ENCODE data around the gene MXRA7. TPM values are rescaled to one million over a fixed set of nuclear protein-coding genes. Genes with fewer than 3 reads are reported as not detected.

The MXRA7 gene
- total and polyA plus RNA-seq, 2 donors (not counting 1 experiment from before 2014, with no cell fraction given): 5.5 to 16.1 TPM

DNA sequence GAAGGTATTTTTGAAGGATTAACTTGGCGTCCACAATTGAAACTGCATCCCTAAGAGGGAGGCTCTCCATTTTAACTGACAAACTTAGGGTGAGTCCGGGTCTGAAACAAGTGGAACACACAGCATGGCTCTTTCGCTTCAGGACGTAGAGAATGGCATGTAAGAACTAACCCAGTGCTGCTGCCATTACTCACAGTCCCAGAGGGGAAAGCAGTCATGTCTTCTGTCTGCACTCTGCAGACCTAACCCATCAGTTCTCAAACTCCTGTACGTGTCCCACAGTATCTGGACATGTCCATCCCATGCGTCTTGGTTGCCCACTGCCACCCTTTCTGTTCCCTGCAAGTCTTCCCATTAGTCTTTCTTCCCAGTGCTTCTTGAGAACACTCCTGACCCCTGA is 67.8 kb downstream of the MXRA7 start:
- ChIA-PET CTCF (no interaction called here), POLR2A (no interaction called here)
- Histone ChIP-seq H3K4me2 (replicated peaks; ENCODE audit: low read depth, low read length, poor library complexity, severe bottlenecking) (no peak overlapping the region), H3K9me3 (ENCODE audit: control extremely low read depth in 1 of 3, control insufficient read depth in 2 of 3, insufficient read depth in 1 of 3, low read length in 2 of 3) (peaks cover 4 to 16% (median 5%) of the 10 kb centered on the region in 3 donors), H3K9ac (ENCODE audit: low read length) (no peak overlapping the region), H3K27me3 (replicated peaks in 1 of 4; ENCODE audit: control extremely low read depth in 1 of 4, control insufficient read depth in 3 of 4, insufficient read depth in 4 of 4, low read length in 3 of 4) (peaks cover 0 to 16% (median 6%) of the 10 kb centered on the region in 4 experiments), H4K20me1 (ENCODE audit: control insufficient read depth, insufficient read depth, low read length, poor library complexity, severe bottlenecking) (no peaks in the 10 kb centered on the region), H3K36me3 (replicated peaks in 1 of 2; ENCODE audit: control extremely low read depth in 1 of 2, control insufficient read depth in 1 of 2, extremely low read depth in 1 of 2, insufficient read depth in 2 of 2, low read length in 1 of 2) (no peaks in the 10 kb centered on the region), H3K79me2 (ENCODE audit: control insufficient read depth, insufficient read depth, low read length) (no peaks in the 10 kb centered on the region), H3K27ac (ENCODE audit: low read length in 2 of 2) (no peak overlapping the region), H3K4me3 (ENCODE audit: control extremely low read depth in 1 of 5, extremely low read depth in 1 of 5, insufficient read depth in 1 of 5, low read depth in 2 of 5, low read length in 4 of 5) (no peak overlapping the region), H2AFZ (ENCODE audit: insufficient read depth, low read depth, low read length, poor library complexity, severe bottlenecking) (no peak overlapping the region), H3K4me1 (ENCODE audit: control insufficient read depth in 2 of 2, insufficient read depth in 2 of 2, low read length in 2 of 2) (no peaks in the 10 kb centered on the region)
- peaks cover 3% of the 10 kb centered on the region for H3K9me3 Mint-ChIP-seq (ENCODE audit: insufficient read depth)
- no peak for TF ChIP-seq EZH2 (IDR thresholded peaks at IDR 0.05; ENCODE audit: borderline replicate concordance, insufficient read depth, low read depth, low read length, poor library complexity, severe bottlenecking)
- TF ChIP-seq, protein P1, sequence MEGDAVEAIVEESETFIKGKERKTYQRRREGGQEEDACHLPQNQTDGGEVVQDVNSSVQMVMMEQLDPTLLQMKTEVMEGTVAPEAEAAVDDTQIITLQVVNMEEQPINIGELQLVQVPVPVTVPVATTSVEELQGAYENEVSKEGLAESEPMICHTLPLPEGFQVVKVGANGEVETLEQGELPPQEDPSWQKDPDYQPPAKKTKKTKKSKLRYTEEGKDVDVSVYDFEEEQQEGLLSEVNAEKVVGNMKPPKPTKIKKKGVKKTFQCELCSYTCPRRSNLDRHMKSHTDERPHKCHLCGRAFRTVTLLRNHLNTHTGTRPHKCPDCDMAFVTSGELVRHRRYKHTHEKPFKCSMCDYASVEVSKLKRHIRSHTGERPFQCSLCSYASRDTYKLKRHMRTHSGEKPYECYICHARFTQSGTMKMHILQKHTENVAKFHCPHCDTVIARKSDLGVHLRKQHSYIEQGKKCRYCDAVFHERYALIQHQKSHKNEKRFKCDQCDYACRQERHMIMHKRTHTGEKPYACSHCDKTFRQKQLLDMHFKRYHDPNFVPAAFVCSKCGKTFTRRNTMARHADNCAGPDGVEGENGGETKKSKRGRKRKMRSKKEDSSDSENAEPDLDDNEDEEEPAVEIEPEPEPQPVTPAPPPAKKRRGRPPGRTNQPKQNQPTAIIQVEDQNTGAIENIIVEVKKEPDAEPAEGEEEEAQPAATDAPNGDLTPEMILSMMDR (IDR thresholded peaks at IDR 0.05): no peak
- intact Hi-C loops (cut with micrococcal nuclease): no loop called here
- H3K4me3 Mint-ChIP-seq: no peak overlapping the region
- DNase-seq (no peak), ATAC-seq (ENCODE audit: low read depth) (no peak)
- WGBS (ENCODE audit: insufficient coverage): 92% methylated on average over 6 of the region's 6 CpGs
- no peaks in the 10 kb centered on the region for H3K4me1 Mint-ChIP-seq
- peaks cover 26% of the 10 kb centered on the region for H3K27me3 Mint-ChIP-seq
- no peak overlapping the region for H3K27ac Mint-ChIP-seq

DNA sequence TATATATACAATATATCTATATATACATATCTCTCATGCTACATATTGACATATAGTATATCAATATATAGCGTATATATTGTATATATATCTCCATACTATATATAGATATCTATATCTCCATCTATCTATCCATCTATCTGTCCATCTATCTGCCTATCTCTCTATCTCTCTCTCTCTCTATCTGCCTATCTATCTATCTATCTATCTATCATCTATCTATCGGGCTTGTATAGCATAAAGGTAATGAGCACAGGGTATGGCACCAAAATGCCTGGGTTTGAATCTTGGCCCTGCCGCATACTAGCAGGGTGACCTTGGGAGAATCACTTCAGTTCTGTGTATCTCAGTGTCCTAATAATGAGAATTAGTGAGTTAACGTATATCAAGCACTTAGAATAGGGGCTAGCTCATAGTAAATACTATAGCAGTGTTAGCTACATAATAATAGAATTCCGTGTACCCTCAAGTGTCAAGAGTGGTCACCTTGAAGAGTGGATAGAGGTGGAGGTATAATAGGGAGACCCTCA is 68.7 kb downstream of the MXRA7 start:
- H3K27ac Mint-ChIP-seq: no peak overlapping the region
- Histone ChIP-seq H4K20me1 (ENCODE audit: control insufficient read depth, insufficient read depth, low read length, poor library complexity, severe bottlenecking) (no peaks in the 10 kb centered on the region), H3K4me3 (ENCODE audit: control extremely low read depth in 1 of 5, extremely low read depth in 1 of 5, insufficient read depth in 1 of 5, low read depth in 2 of 5, low read length in 4 of 5) (no peak overlapping the region), H3K4me2 (replicated peaks; ENCODE audit: low read depth, low read length, poor library complexity, severe bottlenecking) (no peak overlapping the region), H3K27me3 (replicated peaks in 1 of 4; ENCODE audit: control extremely low read depth in 1 of 4, control insufficient read depth in 3 of 4, insufficient read depth in 4 of 4, low read length in 3 of 4) (peaks cover 0 to 15% (median 6%) of the 10 kb centered on the region in 4 experiments), H3K36me3 (replicated peaks in 1 of 2; ENCODE audit: control extremely low read depth in 1 of 2, control insufficient read depth in 1 of 2, extremely low read depth in 1 of 2, insufficient read depth in 2 of 2, low read length in 1 of 2) (no peaks in the 10 kb centered on the region), H2AFZ (ENCODE audit: insufficient read depth, low read depth, low read length, poor library complexity, severe bottlenecking) (no peak overlapping the region), H3K9me3 (ENCODE audit: control extremely low read depth in 1 of 3, control insufficient read depth in 2 of 3, insufficient read depth in 1 of 3, low read length in 2 of 3) (peaks cover 4 to 10% (median 5%) of the 10 kb centered on the region in 3 donors), H3K79me2 (ENCODE audit: control insufficient read depth, insufficient read depth, low read length) (no peaks in the 10 kb centered on the region), H3K4me1 (ENCODE audit: control insufficient read depth in 2 of 2, insufficient read depth in 2 of 2, low read length in 2 of 2) (no peaks in the 10 kb centered on the region), H3K27ac (ENCODE audit: low read length in 2 of 2) (no peak overlapping the region), H3K9ac (ENCODE audit: low read length) (no peak overlapping the region)
- no peak overlapping the region for H3K4me3 Mint-ChIP-seq
- peaks cover 3% of the 10 kb centered on the region for H3K9me3 Mint-ChIP-seq (ENCODE audit: insufficient read depth)
- ATAC-seq (ENCODE audit: low read depth): no peak
- ChIA-PET CTCF (interaction anchor here (1.0 kb wide), 1 partner anchor 245 kb away, joined by 3 read pairs; no protein-coding TSS in a partner anchor), POLR2A (no interaction called here)
- H3K27me3 Mint-ChIP-seq: peaks cover 31% of the 10 kb centered on the region
- no peaks in the 10 kb centered on the region for H3K4me1 Mint-ChIP-seq
- DNase-seq: no peak
- no peak for TF ChIP-seq EZH2 (IDR thresholded peaks at IDR 0.05; ENCODE audit: borderline replicate concordance, insufficient read depth, low read depth, low read length, poor library complexity, severe bottlenecking)
- TF ChIP-seq, protein P1 (IDR thresholded peaks at IDR 0.05): no peak
- intact Hi-C loops (cut with micrococcal nuclease): no loop called here
- 100% methylated on average over 1 of the region's 5 CpGs for WGBS (ENCODE audit: insufficient coverage)

Data from B cell (primary cell).